ACC112 (cell line): ENCODE data around the gene GRIK1.
"Not testable (repeated sequence)": the region's sequence is repeated elsewhere in the genome, so short reads cannot be mapped to it uniquely, and the experiment has no call there.

Source experiments
- H2AFZ ChIP-seq: fragments of 200-600 bp; sonication (generic); one replicate; pipeline ENCODE4 v1.6.0; 2017; ENCODE audit warnings: antibody characterized with exemption, low read length; ENCODE audit not compliant: unreplicated experiment
- H3K27ac ChIP-seq: fragments of 200-600 bp; sonication (generic); 2 replicates; pipeline ENCODE4 v1.5.1; 2014; ENCODE audit warnings: low read depth, mild to moderate bottlenecking, antibody characterized with exemption, low read length, moderate library complexity
- H3K27me3 ChIP-seq: fragments of 200-600 bp; sonication (generic); 2 replicates; pipeline ENCODE4 v1.6.1; 2014; ENCODE audit warnings: mild to moderate bottlenecking, antibody characterized with exemption, low read length, moderate library complexity, mixed read lengths; ENCODE audit not compliant: insufficient read depth
- H3K36me3 ChIP-seq: fragments of 200-600 bp; sonication (generic); 2 replicates; pipeline ENCODE4 v1.6.1; 2016; ENCODE audit warnings: mild to moderate bottlenecking, antibody characterized with exemption, low read length, moderate library complexity, mixed read lengths; ENCODE audit not compliant: insufficient read depth
- H3K4me1 ChIP-seq: fragments of 200-600 bp; sonication (generic); one replicate; pipeline ENCODE4 v1.6.1; 2016; ENCODE audit warnings: low read length, mixed read lengths; ENCODE audit not compliant: insufficient read depth, unreplicated experiment, control insufficient read depth
- H3K4me3 ChIP-seq: fragments of 200-600 bp; sonication (generic); 2 replicates; pipeline ENCODE4 v1.5.1; 2014; ENCODE audit warnings: mild to moderate bottlenecking, low read depth, low read length
- H3K79me2 ChIP-seq: fragments of 200-600 bp; sonication (generic); one replicate; pipeline ENCODE4 v1.6.0; 2016; ENCODE audit warnings: low read length; ENCODE audit not compliant: control insufficient read depth, unreplicated experiment, insufficient read depth

Gene GRIK1

DNA sequence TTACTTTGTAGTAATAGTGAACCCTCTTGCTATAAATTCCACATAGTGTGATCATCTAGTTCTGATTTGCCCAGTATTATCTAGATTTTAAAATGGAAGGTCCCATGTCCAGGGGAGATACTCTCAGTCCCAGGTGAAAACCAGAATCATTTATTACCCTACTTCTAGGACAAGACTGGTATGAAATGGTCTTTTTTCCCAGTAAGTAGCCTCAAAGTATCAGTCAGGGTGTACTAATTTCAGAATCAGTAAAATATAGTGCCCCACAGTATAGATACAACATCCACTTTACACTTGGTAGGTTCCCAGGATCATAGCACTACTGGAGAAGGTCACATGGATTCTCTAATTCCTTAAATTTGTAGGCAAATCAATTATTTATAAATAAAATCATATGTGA is 318.3 kb downstream of the GRIK1 start:
- no peaks in the 10 kb centered on the region for H3K27me3 ChIP-seq
- no peaks in the 10 kb centered on the region for H3K36me3 ChIP-seq
- H2AFZ ChIP-seq = no peak overlapping the region
- H3K4me3 ChIP-seq = no peak overlapping the region
- no peak overlapping the region for H3K27ac ChIP-seq
- H3K4me1 ChIP-seq = no peaks in the 10 kb centered on the region
- H3K79me2 ChIP-seq = no peaks in the 10 kb centered on the region

DNA sequence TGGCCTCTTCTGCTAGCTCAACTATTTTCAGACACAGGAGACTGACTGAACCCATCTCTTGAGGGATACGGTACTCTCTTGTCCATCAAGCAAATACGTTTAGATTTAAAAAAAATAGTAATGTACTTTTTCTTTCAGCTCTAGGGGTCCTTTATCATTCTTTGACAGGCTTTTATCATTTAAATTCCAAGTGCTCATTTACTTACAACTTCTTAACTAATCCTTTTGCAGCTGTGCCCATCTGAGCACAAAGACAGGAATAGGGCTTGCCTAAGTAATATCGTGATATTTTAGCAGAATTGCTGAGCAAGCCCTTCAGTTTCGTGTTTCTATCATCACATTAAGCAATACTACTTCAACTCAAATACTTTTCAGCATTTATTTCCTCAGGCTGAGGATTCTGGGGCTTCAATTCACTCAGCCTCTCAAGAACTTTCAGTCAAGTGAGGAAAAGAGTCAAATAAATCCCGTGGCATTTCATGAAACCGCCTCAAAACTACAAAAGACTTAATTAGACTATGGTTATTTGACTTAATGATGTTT is 323.5 kb downstream of the GRIK1 start:
- H3K79me2 ChIP-seq = no peaks in the 10 kb centered on the region
- H3K4me3 ChIP-seq = no peak overlapping the region
- no peak overlapping the region for H2AFZ ChIP-seq
- H3K27ac ChIP-seq = no peak overlapping the region
- peaks cover 14% of the 10 kb centered on the region for H3K4me1 ChIP-seq
- no peaks in the 10 kb centered on the region for H3K27me3 ChIP-seq
- H3K36me3 ChIP-seq = no peaks in the 10 kb centered on the region

DNA sequence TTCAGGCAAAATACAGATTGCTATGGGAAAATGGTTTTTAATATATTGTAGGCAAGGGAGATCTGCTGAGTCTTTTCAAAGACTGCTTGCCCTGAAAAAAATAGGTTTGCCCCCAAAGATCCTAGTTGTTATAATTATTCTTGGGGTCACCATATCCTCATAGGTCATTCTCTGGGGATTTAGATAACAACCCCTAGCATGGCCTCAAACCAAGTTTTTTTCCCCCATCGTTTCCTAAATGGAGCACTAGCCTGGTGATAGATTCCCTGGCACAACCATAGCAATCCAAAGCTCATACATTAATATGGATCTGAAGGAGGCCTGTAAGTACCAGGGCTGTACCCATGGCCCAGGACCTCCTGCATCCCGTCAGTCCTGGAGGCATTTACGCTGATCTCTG is 325.9 kb downstream of the GRIK1 start:
- Histone ChIP-seq H3K36me3 (no peaks in the 10 kb centered on the region), H3K4me3 (no peak overlapping the region), H2AFZ (no peak overlapping the region), H3K79me2 (no peaks in the 10 kb centered on the region), H3K27me3 (no peaks in the 10 kb centered on the region), H3K4me1 (peaks cover 35% of the 10 kb centered on the region), H3K27ac (no peak overlapping the region)

GRCh38 chr21:29613021-29613420 is 326.8 kb downstream of the GRIK1 start:
- no peaks in the 10 kb centered on the region for H3K36me3 ChIP-seq
- peaks cover 35% of the 10 kb centered on the region for H3K4me1 ChIP-seq
- no peaks in the 10 kb centered on the region for H3K79me2 ChIP-seq

DNA sequence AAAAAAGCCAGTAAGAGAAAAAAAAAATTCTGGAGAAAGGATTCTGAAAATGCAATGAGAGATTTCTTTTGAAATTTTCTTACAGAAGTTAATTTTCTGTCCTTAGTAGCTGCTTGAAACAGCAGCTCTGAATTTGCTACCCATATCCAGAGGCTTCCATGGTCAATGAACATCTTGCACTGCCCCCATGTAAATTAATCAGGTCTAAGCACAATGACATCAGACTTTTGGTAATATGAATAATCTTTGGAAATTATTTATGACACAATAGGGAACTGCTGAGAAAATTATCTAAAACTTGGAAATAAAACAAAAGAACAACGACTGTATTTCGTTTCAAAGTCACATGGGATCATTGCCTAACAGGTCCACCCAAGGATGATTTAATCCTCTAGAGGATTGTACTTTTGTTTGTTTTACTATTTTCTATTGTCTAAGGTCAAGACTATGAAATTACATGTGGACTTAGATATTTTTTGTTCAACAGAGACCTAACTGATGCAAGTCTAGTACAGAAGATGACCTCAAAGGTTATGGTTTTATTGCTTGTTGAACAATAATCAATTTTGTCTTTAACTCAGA is 328.9 kb downstream of the GRIK1 start:
- H3K4me1 ChIP-seq = peaks cover 35% of the 10 kb centered on the region

More at GRCh38 chr21:29613021-29613420, 326.8 kb downstream of the GRIK1 start:
- no peaks in the 10 kb centered on the region for H3K27me3 ChIP-seq
- no peak overlapping the region for H2AFZ ChIP-seq
- no peak overlapping the region for H3K4me3 ChIP-seq
- H3K27ac ChIP-seq = no peak overlapping the region

DNA sequence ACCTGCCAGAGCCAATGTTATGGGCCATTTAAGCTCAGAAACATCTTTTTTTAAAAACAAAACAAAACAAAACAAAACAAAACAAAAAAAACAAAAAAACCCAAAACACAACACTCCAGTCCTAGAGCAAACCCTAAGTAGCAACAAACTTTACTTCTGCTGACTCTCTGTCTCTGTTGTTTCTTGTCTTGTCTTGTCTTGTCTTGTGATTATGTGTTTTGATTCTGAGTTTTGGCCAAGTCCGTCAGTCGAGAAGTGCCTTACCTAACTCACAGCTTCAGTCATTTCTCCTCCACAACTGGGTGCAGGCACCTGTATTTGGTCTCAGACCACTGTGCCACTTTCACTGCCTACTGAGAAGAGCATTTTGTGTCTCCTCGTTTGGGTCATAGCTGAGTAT is 333.2 kb downstream of the GRIK1 start:
- Histone ChIP-seq H3K36me3 (no peaks in the 10 kb centered on the region), H3K4me1 (peaks cover 25% of the 10 kb centered on the region), H3K79me2 (no peaks in the 10 kb centered on the region), H3K4me3 (no peak overlapping the region), H2AFZ (no peak overlapping the region), H3K27me3 (no peaks in the 10 kb centered on the region), H3K27ac (no peak overlapping the region)

More for the DNA sequence above, 328.9 kb downstream of the GRIK1 start:
- H3K36me3 ChIP-seq = no peaks in the 10 kb centered on the region
- peak overlapping the region; percentile 38; the same call in 1 of the 2 replicates for H3K27ac ChIP-seq
- no peak overlapping the region for H2AFZ ChIP-seq
- H3K79me2 ChIP-seq = no peaks in the 10 kb centered on the region
- no peaks in the 10 kb centered on the region for H3K27me3 ChIP-seq
- H3K4me3 ChIP-seq = no peak overlapping the region

DNA sequence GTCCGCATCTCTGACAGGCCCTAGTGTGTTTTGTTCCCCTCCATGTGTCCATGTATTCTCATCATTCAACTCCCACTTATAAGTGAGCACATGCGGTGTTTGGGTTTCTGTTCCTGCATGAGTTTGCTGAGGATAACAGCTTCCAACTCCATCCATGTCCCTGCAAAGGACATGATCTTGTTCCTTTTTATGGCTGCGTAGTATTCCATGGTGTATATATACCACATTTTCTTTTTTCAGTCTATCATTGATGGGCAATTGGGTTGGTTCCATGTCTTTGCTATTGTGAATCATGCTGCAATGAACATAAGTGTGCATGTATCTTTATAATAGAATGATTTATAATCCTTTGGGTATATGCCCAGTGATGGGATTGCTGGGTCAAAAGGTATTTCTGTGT is 334.6 kb downstream of the GRIK1 start:
- not testable (repeated sequence) for H3K36me3 ChIP-seq, H3K27me3 ChIP-seq, H2AFZ ChIP-seq, H3K79me2 ChIP-seq, H3K27ac ChIP-seq, H3K4me3 ChIP-seq
- peaks cover 11% of the 10 kb centered on the region for H3K4me1 ChIP-seq

GRCh38 chr21:29604076-29604475 is 335.7 kb downstream of the GRIK1 start:
- Histone ChIP-seq H3K27me3 (no peaks in the 10 kb centered on the region), H3K79me2 (no peaks in the 10 kb centered on the region), H3K4me3 (no peak overlapping the region), H3K27ac (no peak overlapping the region), H3K36me3 (no peaks in the 10 kb centered on the region), H2AFZ (no peak overlapping the region), H3K4me1 (no peaks in the 10 kb centered on the region)

DNA sequence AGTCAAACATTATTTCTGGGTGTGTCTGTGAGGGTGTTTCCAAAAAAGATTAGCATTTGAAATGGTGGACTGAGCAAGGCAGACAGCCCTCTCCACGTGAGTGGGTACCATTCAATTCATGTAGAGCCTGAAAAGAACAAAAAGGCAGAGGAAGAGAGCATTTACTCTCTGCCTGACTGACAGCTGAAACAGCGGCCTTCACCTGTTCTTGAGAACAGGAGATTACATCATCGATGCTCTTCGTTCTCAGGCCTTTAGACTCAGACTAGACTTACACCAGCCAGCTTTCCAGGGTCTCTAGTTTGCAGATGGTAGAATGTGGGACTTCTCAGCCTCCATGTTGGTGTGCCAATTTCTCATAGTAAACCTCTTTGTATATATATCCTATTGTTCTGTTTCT is 338.7 kb downstream of the GRIK1 start:
- Histone ChIP-seq H3K27ac (no peak overlapping the region), H2AFZ (no peak overlapping the region), H3K27me3 (no peaks in the 10 kb centered on the region), H3K4me3 (no peak overlapping the region), H3K79me2 (no peaks in the 10 kb centered on the region), H3K36me3 (no peaks in the 10 kb centered on the region), H3K4me1 (no peaks in the 10 kb centered on the region)

DNA sequence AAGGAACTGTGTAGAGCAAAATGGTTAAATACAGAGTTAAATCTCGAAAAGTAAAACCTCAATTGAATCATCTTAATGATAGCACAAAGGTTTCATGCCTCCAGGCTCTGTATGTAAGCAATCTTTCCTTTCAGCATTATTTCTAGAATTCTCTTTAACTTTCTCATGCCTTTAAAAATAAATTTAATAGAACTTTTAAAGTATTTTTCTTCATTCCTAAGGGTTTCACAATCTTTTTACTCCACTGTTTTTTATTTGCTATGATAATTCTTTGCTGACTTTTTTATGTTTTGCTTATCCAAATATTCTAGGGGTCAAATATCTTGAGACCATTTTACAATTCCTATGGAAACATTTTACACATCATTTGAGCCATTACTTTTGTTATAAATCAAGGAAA is 353.1 kb downstream of the GRIK1 start:
- H3K36me3 ChIP-seq = no peaks in the 10 kb centered on the region
- H3K27ac ChIP-seq = no peak overlapping the region
- H2AFZ ChIP-seq = no peak overlapping the region
- no peaks in the 10 kb centered on the region for H3K79me2 ChIP-seq
- H3K4me1 ChIP-seq = no peaks in the 10 kb centered on the region
- no peak overlapping the region for H3K4me3 ChIP-seq
- H3K27me3 ChIP-seq = no peaks in the 10 kb centered on the region

GRCh38 chr21:29585462-29585861 is 354.3 kb downstream of the GRIK1 start:
- no peak overlapping the region for H3K27ac ChIP-seq
- H3K79me2 ChIP-seq = no peaks in the 10 kb centered on the region
- no peaks in the 10 kb centered on the region for H3K4me1 ChIP-seq
- H3K27me3 ChIP-seq = no peaks in the 10 kb centered on the region
- no peaks in the 10 kb centered on the region for H3K36me3 ChIP-seq
- no peak overlapping the region for H2AFZ ChIP-seq
- no peak overlapping the region for H3K4me3 ChIP-seq
